Rectal smooth muscle tissue (tissue), 1 donor: ENCODE data around the gene GNL3.
"Not testable (repeated sequence)": the region's sequence is repeated elsewhere in the genome, so short reads cannot be mapped to it uniquely, and the experiment has no call there.

Experiments used
- H3K27ac ChIP-seq: one replicate; pipeline ENCODE4 v1.7.0; 2013; ENCODE audit warnings: low read depth, low read length, inconsistent platforms
- H3K27me3 ChIP-seq: one replicate; pipeline ENCODE4 v1.7.0; 2013; ENCODE audit warnings: low read length; ENCODE audit not compliant: control insufficient read depth, insufficient read depth
- H3K36me3 ChIP-seq: one replicate; pipeline ENCODE4 v1.7.0; 2013; ENCODE audit warnings: low read length; ENCODE audit not compliant: control insufficient read depth, insufficient read depth
- H3K4me1 ChIP-seq: one replicate; pipeline ENCODE4 v1.7.0; 2013; ENCODE audit warnings: low read length; ENCODE audit not compliant: control insufficient read depth, insufficient read depth
- H3K4me3 ChIP-seq: one replicate; pipeline ENCODE4 v1.7.0; 2013; ENCODE audit warnings: low read length
- H3K9ac ChIP-seq: one replicate; pipeline ENCODE4 v1.7.0; 2013; ENCODE audit warnings: low read length

Gene GNL3

DNA sequence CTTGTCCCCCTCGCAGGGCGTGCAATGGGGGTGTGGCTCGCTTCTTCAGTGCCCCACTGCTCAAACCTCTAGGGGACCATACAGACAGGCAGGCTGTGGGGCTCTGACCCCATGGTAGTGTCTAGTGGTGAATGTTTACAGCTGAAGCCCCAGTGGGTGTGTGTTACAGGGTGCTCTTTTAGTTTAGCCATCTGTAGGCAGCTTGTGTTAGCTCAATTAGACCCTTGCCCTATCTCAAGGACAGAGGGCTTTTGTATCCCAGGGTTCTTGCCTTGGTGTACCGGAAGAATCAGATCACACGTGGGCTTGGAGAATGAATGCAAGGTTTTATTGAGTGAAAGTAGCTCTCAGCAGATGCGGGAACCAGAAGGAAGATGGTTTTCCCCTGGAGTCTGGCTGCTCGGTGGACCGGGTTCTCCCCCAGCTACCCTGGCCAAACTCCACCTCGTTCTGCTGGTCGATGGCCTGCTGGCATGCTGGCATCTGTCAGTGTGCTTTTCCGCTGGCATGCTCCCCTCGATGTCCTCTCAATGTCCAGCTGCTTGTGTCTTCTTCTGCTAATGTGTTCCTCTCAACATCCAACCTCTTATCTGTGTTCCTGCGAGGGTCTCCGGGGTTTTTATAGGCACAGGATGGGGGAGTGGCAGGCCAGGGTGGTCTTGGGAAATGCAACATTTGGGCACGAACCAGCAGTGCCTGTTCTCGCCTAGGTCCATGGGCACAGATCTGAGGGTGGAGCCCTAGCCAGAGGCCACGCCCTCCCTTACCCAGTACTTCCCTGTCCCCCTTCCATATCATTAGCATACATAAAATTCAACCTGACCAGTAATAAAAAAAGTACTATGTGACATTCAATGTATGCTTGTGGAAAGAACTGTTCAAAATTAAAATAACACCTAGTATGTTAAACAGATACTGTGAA is 26.7 kb downstream of the GNL3 start:
- Histone ChIP-seq H3K4me1 (no peaks in the 10 kb centered on the region), H3K27me3 (no peaks in the 10 kb centered on the region), H3K27ac (no peak overlapping the region), H3K36me3 (no peaks in the 10 kb centered on the region), H3K4me3 (no peak overlapping the region), H3K9ac (no peak overlapping the region)

DNA sequence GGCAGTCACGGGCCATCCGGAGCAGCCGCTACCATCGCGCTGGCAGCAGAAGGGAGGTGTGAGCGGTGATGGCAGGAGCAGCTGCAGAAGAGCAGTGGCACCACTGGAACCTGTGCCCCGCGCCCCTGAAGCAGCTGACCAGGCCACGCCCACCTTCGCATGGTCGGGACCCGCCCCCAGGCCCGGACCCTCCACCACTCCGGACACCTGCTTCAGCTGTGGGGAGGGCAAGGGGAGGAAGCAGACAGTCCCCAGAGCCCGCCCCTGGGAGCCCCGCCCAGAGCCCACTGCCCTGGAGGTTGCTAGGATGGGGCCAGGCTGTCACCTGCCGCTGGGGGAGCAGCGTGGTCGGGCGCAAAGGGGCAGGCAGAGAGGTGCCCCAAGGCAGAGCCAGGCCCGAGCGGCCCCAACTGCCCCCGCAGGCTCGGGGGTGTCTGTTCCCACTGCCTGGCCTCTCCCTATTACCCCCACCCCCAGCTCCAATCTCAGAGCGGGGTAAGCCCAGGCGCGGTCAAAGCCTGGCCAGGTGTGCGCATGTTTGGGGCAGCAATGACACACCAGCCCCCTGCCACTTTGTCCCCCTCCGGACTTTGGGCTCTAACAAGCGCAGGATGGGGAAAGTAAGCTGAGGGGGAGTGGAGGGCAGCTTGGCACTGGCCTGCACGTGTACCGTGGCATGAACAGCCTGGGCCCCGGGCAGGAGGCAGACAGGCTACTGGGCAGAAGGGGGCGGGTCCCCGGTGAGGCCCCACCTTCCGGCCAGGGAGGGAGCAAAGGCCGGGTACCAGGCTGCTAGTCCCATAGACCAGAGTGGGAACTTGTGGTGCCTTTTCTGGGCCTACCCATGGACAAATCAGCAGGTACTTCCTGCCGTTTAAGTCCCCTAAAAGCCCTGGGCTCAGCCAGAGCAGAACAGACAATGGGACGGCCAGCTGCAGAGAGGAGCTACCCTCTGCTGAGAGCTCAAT is 28.8 kb downstream of the GNL3 start:
- no peak overlapping the region for H3K9ac ChIP-seq
- H3K36me3 ChIP-seq, result no peaks in the 10 kb centered on the region
- no peaks in the 10 kb centered on the region for H3K27me3 ChIP-seq
- H3K4me1 ChIP-seq, result no peaks in the 10 kb centered on the region
- no peak overlapping the region for H3K27ac ChIP-seq
- no peak overlapping the region for H3K4me3 ChIP-seq

DNA sequence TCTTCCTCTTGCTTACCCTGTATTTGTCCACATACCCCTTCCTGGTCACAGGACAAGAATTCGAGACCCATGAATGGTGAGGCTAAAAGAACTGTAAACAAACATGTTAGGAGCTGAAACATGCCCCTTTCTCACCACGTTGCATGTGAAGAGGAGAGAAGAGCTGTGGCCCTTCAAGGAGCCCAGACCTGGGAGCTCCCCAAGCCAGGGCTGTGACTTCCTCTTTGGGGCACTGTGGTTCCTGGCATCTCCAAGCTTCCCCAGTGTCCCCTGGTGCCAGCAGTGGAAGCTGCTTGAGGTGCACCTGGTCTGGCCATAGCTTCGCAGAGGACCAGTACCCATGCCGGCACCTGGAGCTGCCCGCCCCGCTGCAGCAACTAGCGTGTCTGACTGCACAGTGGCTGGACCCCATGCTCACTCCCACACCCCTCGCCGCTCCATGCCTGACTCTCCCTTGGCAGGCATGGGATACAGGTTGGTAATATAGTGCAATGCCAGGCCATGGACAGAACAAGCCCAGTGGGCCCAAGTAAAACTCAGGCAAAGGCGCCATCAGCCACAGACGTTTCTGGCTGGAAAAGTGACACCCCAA is 30.0 kb downstream of the GNL3 start:
- Histone ChIP-seq H3K27me3 (no peaks in the 10 kb centered on the region), H3K36me3 (no peaks in the 10 kb centered on the region), H3K9ac (no peak overlapping the region), H3K4me1 (no peaks in the 10 kb centered on the region), H3K27ac (no peak overlapping the region), H3K4me3 (no peak overlapping the region)

DNA sequence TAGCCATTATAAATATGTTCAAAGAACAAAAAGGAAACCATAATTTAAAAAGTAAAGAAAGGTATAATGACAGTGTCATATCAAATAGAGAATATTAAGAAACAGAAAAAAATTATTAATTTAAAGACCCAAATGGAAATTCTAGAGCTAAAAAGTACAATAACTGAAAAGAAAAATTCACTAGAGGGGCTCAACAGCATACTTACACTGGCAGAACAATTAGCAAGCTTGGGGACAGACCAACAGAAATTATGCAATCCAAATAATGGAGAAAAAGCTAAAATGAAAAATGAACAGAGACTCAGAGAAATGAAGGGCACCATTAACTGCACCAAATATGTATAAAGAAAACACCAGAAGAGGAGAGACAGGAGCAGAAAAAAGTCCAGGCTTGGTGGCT is 33.8 kb downstream of the GNL3 start:
- no peaks in the 10 kb centered on the region for H3K36me3 ChIP-seq
- H3K4me1 ChIP-seq, result no peaks in the 10 kb centered on the region
- no peak overlapping the region for H3K4me3 ChIP-seq
- H3K27ac ChIP-seq, result no peak overlapping the region
- no peaks in the 10 kb centered on the region for H3K27me3 ChIP-seq
- no peak overlapping the region for H3K9ac ChIP-seq

- Histone ChIP-seq H3K27me3 (no peaks in the 10 kb centered on the region), H3K9ac (no peak overlapping the region), H3K27ac (no peak overlapping the region), H3K4me1 (no peaks in the 10 kb centered on the region), H3K4me3 (no peak overlapping the region), H3K36me3 (no peaks in the 10 kb centered on the region)
These were observed 35.3 kb downstream of the GNL3 start for GRCh38 chr3:52721002-52721729.

DNA sequence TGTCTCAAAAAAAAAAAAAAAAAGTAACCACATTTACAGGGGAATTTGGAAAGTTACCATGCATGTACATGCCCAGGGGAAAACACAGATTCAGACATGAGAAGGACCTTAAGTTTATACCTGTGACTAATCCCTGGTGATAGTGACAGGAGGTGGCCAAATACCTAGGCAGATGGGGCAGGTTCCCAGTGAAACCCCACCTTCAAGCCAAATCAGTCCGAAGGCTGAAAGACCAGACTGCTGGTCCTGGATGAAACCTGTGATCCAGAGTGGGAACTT is 35.8 kb downstream of the GNL3 start:
- no peaks in the 10 kb centered on the region for H3K4me1 ChIP-seq
- no peak overlapping the region for H3K9ac ChIP-seq
- no peak overlapping the region for H3K4me3 ChIP-seq
- H3K27me3 ChIP-seq, result no peaks in the 10 kb centered on the region
- H3K36me3 ChIP-seq, result no peaks in the 10 kb centered on the region
- H3K27ac ChIP-seq, result no peak overlapping the region

GRCh38 chr3:52722491-52722890 is 36.7 kb downstream of the GNL3 start:
- Histone ChIP-seq H3K4me3 (no peak overlapping the region), H3K27me3 (no peaks in the 10 kb centered on the region), H3K36me3 (no peaks in the 10 kb centered on the region), H3K9ac (no peak overlapping the region), H3K27ac (no peak overlapping the region), H3K4me1 (no peaks in the 10 kb centered on the region)

DNA sequence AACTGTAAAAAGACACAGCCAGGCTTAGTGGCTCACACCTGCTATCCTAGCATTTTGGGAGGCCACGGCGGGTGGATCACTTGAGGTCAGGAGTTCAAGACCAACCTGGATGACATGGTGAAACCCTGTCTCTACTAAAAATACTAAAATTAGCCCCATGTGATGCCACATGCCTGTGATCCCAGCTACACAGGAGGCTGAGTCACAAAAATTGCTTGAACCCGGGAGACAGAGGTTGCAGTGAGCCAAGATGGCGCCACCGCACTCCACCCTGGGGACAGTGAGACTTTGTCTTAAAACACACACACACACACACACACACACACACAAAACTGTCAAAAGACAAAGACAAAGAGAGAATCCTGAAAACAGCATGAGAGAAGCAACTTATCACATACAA is 38.1 kb downstream of the GNL3 start:
- Histone ChIP-seq H3K4me3 (no peak overlapping the region), H3K27me3 (no peaks in the 10 kb centered on the region), H3K27ac (no peak overlapping the region), H3K36me3 (no peaks in the 10 kb centered on the region), H3K9ac (no peak overlapping the region), H3K4me1 (no peaks in the 10 kb centered on the region)

DNA sequence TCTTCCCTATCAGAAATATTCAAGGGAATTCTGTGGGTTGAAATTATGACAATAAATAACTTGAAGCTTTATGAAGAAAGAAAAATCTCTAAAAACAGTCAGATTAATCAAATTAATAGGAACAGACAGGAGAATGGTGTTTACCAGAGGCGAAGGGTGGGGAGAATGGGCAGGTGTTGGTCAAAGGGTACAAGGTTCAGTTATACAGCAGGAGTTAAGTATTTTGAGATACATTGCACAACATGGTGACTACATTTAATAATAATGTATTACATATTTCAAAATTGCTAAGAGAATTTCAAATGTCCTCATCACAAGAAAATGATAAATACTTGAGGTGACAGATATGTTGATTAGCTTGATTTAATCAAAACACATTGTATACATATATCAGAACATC is 38.7 kb downstream of the GNL3 start:
- H3K36me3 ChIP-seq, result no peaks in the 10 kb centered on the region
- H3K9ac ChIP-seq, result no peak overlapping the region
- no peak overlapping the region for H3K27ac ChIP-seq
- H3K4me1 ChIP-seq, result no peaks in the 10 kb centered on the region
- no peak overlapping the region for H3K4me3 ChIP-seq
- H3K27me3 ChIP-seq, result no peaks in the 10 kb centered on the region

DNA sequence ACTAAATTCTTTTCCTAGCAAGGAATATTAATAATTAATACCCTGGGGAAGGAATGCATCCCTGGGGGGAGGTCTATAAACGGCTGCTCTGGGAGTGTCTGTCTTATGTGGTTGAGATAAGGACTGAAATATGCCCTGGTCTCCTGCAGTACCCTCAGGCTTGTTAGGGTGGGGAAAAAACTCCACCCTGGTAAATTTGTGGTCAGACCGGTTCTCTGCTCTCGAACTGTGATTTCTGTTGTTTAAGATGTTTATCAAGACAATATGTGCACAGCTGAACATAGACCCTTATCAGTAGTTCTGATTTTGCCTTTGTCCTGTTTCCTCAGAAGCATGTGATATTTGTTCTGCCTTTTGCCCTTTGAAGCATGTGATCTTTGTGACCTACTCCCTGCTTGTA is 42.9 kb downstream of the GNL3 start:
- not testable (repeated sequence) for H3K4me1 ChIP-seq, H3K27ac ChIP-seq, H3K27me3 ChIP-seq, H3K9ac ChIP-seq, H3K4me3 ChIP-seq, H3K36me3 ChIP-seq

DNA sequence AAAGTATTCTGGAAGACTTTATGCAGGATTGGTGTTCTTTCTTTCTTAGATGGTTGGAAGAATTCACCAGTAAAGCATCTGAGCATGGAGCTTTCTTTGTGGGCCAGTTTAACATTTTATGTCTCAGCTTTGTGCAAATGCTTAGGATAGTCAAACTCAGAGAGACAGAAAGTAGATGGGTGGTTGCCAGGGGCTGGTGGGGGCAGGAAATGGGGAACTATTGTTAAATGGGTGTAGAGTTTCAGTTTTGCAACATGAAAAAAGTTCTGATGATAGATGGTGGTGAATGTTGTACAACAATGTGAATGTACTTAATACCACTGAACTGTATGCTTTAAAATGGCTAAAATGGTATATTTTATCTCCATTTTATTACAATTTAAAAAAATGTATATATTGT is 44.8 kb downstream of the GNL3 start:
- H3K36me3 ChIP-seq, result peaks cover 4% of the 10 kb centered on the region
- no peak overlapping the region for H3K9ac ChIP-seq
- no peak overlapping the region for H3K4me3 ChIP-seq
- H3K4me1 ChIP-seq, result no peaks in the 10 kb centered on the region
- no peaks in the 10 kb centered on the region for H3K27me3 ChIP-seq
- H3K27ac ChIP-seq, result no peak overlapping the region

GRCh38 chr3:52731590-52731989 is 45.8 kb downstream of the GNL3 start:
- no peaks in the 10 kb centered on the region for H3K27me3 ChIP-seq
- H3K9ac ChIP-seq, result no peak overlapping the region
- H3K4me1 ChIP-seq, result no peaks in the 10 kb centered on the region
- no peak overlapping the region for H3K4me3 ChIP-seq
- peaks cover 4% of the 10 kb centered on the region for H3K36me3 ChIP-seq
- H3K27ac ChIP-seq, result no peak overlapping the region
